GM20000 (cell line): ENCODE results near the gene ZDHHC12.

Experiments used
- DNase-seq: peaks from one replicate; pipeline ENCODE4 v3.0.0; 2012; ENCODE audit warnings: low spot score
- TF ChIP-seq, protein P1 (sequence below): IDR thresholded peaks from 2 replicates; pipeline ENCODE4 v1.5.1; 2012; ENCODE audit warnings: mild to moderate bottlenecking, control low read depth; ENCODE audit errors: extremely low read depth, missing control alignments

ZDHHC12 gene

DNA sequence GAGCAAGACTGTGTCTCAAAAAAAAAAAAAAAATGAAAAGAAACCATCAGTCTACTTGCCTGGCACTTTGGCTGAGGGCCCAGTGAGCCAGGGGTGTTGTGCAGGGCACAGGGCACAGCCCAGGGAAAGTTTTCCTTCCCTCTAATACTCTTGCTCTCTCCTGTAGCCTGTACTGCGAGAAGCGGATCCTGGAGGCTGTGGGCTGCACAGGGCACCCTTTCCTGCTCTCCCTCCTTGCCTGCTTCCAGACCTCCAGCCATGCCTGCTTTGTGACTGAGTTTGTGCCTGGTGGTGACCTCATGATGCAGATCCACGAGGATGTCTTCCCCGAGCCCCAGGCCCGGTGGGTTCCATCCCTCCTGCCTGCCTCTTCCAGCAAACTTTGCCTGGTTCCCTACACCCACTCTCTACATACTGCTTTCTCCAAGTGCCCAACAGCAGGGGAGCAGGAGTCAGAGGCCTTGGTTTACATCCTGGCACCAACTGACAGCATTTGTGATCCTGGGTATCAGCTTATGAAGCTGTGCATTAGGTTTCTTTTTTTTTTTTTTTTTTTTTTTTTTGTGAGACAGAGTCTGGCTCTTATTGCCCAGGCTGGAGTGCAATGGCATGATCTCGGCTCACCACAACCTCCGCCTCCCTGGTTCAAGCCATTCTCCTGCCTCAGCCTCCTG, 7.2 kb downstream of the ZDHHC12 start:
- TF ChIP-seq, protein P1, sequence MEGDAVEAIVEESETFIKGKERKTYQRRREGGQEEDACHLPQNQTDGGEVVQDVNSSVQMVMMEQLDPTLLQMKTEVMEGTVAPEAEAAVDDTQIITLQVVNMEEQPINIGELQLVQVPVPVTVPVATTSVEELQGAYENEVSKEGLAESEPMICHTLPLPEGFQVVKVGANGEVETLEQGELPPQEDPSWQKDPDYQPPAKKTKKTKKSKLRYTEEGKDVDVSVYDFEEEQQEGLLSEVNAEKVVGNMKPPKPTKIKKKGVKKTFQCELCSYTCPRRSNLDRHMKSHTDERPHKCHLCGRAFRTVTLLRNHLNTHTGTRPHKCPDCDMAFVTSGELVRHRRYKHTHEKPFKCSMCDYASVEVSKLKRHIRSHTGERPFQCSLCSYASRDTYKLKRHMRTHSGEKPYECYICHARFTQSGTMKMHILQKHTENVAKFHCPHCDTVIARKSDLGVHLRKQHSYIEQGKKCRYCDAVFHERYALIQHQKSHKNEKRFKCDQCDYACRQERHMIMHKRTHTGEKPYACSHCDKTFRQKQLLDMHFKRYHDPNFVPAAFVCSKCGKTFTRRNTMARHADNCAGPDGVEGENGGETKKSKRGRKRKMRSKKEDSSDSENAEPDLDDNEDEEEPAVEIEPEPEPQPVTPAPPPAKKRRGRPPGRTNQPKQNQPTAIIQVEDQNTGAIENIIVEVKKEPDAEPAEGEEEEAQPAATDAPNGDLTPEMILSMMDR: no peak
- no peak for DNase-seq

DNA sequence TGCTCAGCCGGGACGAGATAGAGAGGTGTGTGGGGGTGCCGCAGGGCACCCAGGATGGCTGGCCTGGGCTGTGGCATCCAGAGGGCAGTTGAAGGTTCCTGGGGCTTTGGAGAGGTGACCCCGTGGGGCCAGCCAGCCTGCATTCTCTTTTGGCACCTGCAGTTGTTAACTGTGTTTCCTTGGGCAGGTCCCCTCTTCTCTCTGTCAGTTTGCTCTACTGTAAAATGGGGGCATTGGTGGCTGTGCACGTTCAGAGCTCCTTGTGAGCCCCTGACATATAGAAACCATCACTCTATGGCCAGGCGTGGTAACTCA, 8.5 kb downstream of the ZDHHC12 start:
- DNase-seq: no peak
- TF ChIP-seq, protein P1: no peak

DNA sequence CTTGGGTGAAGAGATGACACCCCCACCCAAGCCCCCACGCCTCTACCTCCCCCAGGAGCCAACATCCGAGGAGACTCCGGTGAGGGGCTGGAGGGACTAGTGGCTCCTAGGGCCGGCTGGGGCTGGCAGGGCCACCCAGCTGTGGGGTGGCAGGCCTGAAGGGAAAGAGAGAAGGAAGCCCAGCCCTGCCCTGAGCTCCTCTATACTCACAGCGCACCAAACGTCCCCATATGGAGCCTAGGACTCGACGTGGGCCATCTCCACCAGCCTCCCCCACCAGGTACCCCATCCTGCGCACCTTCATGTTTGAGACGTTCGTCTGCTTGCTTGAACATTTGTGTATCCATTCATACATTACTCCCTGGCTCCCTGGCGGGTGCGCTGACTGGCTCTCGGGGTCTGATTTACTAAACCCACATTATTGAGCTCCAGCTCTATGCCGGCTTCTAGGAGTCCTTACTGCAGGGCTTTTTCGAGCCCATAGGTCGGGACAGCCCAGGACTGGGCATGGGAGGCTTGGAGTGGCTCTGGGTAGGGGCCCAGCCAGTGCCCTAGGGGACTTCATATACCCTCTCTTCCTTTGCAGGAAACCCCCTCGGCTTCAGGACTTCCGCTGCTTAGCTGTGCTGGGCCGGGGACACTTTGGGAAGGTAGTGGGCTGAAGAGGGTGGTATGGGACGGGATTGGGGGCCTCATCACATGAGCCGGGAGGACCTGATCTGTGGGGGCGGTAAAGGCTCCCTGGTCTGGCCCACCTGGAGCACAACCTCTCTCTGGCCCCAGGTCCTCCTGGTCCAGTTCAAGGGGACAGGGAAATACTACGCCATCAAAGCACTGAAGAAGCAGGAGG, 9.1 kb downstream of the ZDHHC12 start:
- TF ChIP-seq, protein P1: no peak

DNA sequence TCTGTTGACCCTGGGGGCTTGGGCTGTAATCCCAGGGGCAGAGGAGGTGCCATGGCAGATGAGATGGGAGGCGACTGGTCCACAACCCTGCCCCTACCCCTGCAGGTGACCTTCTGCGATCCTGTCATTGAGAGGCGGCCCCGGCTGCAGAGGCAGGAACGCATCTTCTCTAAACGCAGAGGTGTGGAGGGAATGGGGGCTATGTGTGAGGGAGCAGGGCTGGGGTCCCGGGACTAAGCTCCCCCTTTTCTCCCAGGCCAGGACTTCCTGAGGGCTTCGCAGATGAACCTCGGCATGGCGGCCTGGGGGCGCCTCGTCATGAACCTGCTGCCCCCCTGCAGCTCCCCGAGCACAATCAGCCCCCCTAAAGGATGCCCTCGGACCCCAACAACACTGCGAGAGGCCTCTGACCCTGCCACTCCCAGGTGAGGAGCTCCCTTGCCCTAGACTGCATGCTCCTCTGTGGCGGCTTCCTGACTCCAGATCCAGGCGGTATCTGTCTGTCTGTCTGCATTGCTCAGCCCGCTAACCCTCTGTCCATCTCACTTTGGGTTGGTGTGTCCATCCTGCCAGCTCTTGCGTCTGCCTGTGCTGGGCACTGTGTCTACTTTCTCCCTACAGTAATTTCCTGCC, 9.9 kb downstream of the ZDHHC12 start:
- DNase-seq: no peak
- TF ChIP-seq, protein P1: no peak

More for the DNA sequence above, 9.1 kb downstream of the ZDHHC12 start:
- DNase-seq: no peak

DNA sequence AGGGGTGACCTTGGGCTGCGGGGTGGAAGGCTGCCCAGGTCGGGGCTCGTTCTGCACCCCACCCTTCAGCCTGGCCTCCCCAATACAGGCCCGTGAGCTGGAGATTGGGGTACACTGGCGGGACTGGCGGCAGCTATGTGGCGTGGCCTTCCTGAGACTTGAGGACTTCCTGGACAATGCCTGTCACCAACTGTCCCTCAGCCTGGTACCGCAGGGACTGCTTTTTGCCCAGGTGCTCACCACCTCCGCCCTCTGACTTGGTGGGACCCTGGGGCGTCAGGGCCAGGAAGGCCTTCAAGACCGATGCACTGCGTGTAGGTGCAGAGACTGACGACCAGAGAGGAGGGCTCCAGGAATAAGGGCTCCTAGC, 10.5 kb downstream of the ZDHHC12 start:
- DNase-seq: no peak
- TF ChIP-seq, protein P1: no peak

DNA sequence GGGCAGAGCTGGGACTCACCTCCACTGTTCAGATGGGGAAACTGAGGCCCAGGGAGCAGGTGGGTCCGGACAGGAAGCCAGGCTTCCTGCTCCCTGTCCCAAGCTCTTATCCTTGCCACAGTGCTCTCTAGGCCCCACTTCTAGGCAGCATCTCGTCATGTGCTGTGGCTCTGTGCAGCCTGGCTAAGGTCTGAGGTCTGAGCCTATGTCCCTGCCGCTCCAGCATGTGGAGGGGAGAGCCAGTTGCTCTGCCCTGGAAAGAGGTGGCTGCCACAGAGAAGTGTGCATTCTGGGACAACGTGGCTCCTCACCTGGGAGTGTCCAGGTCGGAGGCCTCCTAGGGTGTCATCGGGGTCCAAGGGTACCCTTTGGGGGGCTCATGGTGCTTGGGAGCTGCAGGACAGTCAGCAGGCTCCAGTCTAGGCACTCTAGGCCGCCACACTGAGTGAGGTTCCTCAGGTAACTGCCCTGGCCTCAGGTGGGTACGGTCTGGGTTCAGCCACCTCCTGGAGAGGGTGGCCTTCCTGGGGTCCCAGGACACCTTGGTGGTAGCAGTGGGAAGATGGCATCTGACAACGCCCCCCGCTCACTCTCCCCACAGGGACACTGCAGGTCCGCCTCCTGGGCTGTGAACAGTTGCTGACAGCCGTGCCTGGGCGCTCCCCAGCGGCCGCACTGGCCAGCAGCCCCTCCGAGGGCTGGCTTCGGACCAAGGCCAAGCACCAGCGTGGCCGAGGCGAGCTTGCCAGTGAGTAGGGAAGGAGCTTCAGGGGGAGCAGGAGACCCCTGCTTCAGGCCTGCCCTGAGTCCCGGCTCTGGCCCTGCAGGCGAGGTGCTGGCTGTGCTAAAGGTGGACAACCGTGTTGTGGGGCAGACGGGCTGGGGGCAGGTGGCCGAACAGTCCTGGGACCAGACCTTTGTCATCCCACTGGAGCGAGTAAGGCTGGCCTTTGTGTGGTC, 11.2 kb downstream of the ZDHHC12 start:
- TF ChIP-seq, protein P1: no peak
- no peak for DNase-seq
